Articular chondrocyte of knee joint (primary cell): ENCODE data around the gene SCGB3A2. TPM values are rescaled to one million over a fixed set of nuclear protein-coding genes. Genes with fewer than 3 reads are reported as not detected.

Experiments
- total RNA-seq: library from RNA; depleted of rRNA; stranded (reverse); fragments of >200 nt; gene quantifications from 2 replicates; pipeline ENCODE4 v1.2.3, GENCODE V29; 2012

Gene SCGB3A2
- not detected in 2 replicates for total RNA-seq

GRCh38 chr5:147878066-147878759 is at the start of gene SCGB3A2:
Gene SCGB3A2, plus strand, starts transcription at chr5:147878711. Its CDS starts 93 bp downstream, at chr5:147878804.

GRCh38 chr5:147831465-147831864 is 47.0 kb upstream of the SCGB3A2 start, which contains the start of gene SPINK1:
Gene SPINK1, minus strand, starts transcription at chr5:147831671. Its CDS starts 94 bp downstream, at chr5:147831577.

GRCh38 chr5:147906326-147907095 is 28.0 kb downstream of the SCGB3A2 start, which contains the start of gene C5orf46:
Gene C5orf46, minus strand, starts transcription at chr5:147906538. Its CDS starts 37 bp downstream, at chr5:147906501.

Other genes starting within 250 kb of the SCGB3A2 start
- 0.54 TPM in 1 of 2 replicates, not detected in the other for gene JAKMIP2, start 96.0 kb upstream of the SCGB3A2 start, total RNA-seq
- gene SPINK1, start 47.0 kb upstream of the SCGB3A2 start, total RNA-seq: not detected in 2 replicates
- gene C5orf46, start 27.8 kb downstream of the SCGB3A2 start, total RNA-seq: 0.39 TPM in 1 of 2 replicates, not detected in the other
- not detected in 2 replicates for gene SPINK5, start 185.3 kb downstream of the SCGB3A2 start, total RNA-seq